Esophagus squamous epithelium (tissue), 4 donors: ENCODE measurements around the gene MTAP.

ENCODE experiments used
- CTCF ChIP-seq, 6 experiments: fragments of 450-650 bp in 4 of 6; fragments of 200-600 bp in 2 of 6; sonication (generic) in 2 of 6; IDR thresholded peaks; one replicate each; pipeline ENCODE4 v1.5.1; 2016 to 2019; ENCODE audit warnings: antibody characterized with exemption in 6 of 6, mild to moderate bottlenecking in 4 of 6, moderate library complexity in 4 of 6
- POLR2A ChIP-seq, 4 donors: fragments of 450-650 bp; IDR thresholded peaks; one replicate each; pipeline ENCODE4 v1.6.1; 2017; ENCODE audit warnings: antibody characterized with exemption in 4 of 4, mild to moderate bottlenecking in 4 of 4, moderate library complexity in 3 of 4

GRCh38 chr9:21813575-21814473 lies 11.4 kb downstream of the MTAP start:
- TF ChIP-seq CTCF (IDR thresholded peaks at IDR 0.05) (peak; percentile 57 to 93 (median 82)), POLR2A (IDR thresholded peaks at IDR 0.05) (no peak)
